Measurements from ENCODE around the gene CAP1.
"Not testable (repeated sequence)": the region's sequence is repeated elsewhere in the genome, so short reads cannot be mapped to it uniquely, and the experiment has no call there.

DNA sequence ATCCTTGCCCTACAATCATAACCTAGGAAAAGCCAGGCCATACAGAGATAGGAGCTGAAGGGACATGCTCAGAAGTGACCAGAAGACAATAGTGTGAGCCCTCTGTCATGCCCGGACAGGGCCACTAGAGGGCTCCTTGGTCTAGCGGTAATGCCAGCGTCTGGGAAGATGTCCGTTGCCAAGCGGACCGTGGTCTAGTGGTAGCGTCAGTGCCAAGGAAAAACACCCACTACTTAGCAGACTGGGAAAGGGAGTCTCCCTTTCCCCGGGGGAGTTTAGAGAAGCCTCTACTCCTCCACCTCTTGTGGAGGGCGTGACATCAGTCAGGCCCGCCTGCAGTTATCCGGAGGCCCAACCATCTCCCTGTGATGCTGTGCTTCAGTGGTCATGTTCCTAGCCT lies 44.2 kb downstream of the CAP1 start:
- TF ChIP-seq, protein P1, sequence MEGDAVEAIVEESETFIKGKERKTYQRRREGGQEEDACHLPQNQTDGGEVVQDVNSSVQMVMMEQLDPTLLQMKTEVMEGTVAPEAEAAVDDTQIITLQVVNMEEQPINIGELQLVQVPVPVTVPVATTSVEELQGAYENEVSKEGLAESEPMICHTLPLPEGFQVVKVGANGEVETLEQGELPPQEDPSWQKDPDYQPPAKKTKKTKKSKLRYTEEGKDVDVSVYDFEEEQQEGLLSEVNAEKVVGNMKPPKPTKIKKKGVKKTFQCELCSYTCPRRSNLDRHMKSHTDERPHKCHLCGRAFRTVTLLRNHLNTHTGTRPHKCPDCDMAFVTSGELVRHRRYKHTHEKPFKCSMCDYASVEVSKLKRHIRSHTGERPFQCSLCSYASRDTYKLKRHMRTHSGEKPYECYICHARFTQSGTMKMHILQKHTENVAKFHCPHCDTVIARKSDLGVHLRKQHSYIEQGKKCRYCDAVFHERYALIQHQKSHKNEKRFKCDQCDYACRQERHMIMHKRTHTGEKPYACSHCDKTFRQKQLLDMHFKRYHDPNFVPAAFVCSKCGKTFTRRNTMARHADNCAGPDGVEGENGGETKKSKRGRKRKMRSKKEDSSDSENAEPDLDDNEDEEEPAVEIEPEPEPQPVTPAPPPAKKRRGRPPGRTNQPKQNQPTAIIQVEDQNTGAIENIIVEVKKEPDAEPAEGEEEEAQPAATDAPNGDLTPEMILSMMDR (conservative IDR thresholded peaks at IDR 0.05), result peak; percentile 85
- TF ChIP-seq EZH2 (IDR thresholded peaks at IDR 0.05; ENCODE audit: low read depth), result not testable (repeated sequence)
